ENCODE results near the gene SCN2A.

- no peak for TF ChIP-seq RFX5 (IDR thresholded peaks at IDR 0.05; ENCODE audit: low read depth, low read length)
- TF ChIP-seq MYC (IDR thresholded peaks at IDR 0.05; ENCODE audit: insufficient read depth, insufficient read length, insufficient replicate concordance, low read length, severe bottlenecking): no peak
- TF ChIP-seq CTCF (IDR thresholded peaks at IDR 0.05 in 2 of 3, conservative IDR thresholded peaks at IDR 0.05 in 1 of 3; ENCODE audit: control insufficient read depth in 2 of 3, extremely low read depth in 1 of 3, insufficient read depth in 1 of 3, low read depth in 3 of 3, low read length in 3 of 3): no peak
- no peak for TF ChIP-seq BHLHE40 (IDR thresholded peaks at IDR 0.05; ENCODE audit: borderline replicate concordance in 1 of 2, low read depth in 2 of 2, low read length in 1 of 2)
- no peak for TF ChIP-seq PKNOX1 (IDR thresholded peaks at IDR 0.05)
- no peak for TF ChIP-seq POLR2A (IDR thresholded peaks at IDR 0.05; ENCODE audit: low read depth, low read length)
- TF ChIP-seq STAT1 (conservative IDR thresholded peaks at IDR 0.05): no peak
- TF ChIP-seq FOXK2 (IDR thresholded peaks at IDR 0.05): no peak
- TF ChIP-seq, protein P1, sequence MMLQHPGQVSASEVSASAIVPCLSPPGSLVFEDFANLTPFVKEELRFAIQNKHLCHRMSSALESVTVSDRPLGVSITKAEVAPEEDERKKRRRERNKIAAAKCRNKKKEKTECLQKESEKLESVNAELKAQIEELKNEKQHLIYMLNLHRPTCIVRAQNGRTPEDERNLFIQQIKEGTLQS (IDR thresholded peaks at IDR 0.05; ENCODE audit: borderline replicate concordance, extremely low read depth, low read depth, low read length): no peak
- TF ChIP-seq, protein P2, sequence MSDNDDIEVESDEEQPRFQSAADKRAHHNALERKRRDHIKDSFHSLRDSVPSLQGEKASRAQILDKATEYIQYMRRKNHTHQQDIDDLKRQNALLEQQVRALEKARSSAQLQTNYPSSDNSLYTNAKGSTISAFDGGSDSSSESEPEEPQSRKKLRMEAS (IDR thresholded peaks at IDR 0.05; ENCODE audit: low read depth, low read length): no peak
These were observed 25.1 kb upstream of the SCN2A start for GRCh38 chr2:165214093-165214492.
